ENCODE data around the gene PDGFC.

Gene PDGFC

GRCh38 chr4:156865451-156865850, 106.1 kb downstream of the PDGFC start:
- TF ChIP-seq EZH2 (IDR thresholded peaks at IDR 0.05; ENCODE audit: borderline replicate concordance, low read depth, low read length, severe bottlenecking) (no peak), CTCF (IDR thresholded peaks at IDR 0.05; ENCODE audit: borderline replicate concordance, extremely low read depth, low read length, poor library complexity, severe bottlenecking) (no peak)
- H3K9me3 ChIP-seq (ENCODE audit: insufficient read depth, low read length, severe bottlenecking): no peaks in the 10 kb centered on the region
- H3K27me3 ChIP-seq (ENCODE audit: insufficient read depth, low read length, poor library complexity): no peaks in the 10 kb centered on the region
- H3K4me3 ChIP-seq (ENCODE audit: low read depth in 1 of 2, low read length in 2 of 2): no peak overlapping the region
- H3K4me2 ChIP-seq (ENCODE audit: insufficient read depth, low read length): no peak overlapping the region
- H3K27ac ChIP-seq (ENCODE audit: low read length): no peak overlapping the region
- no peaks in the 10 kb centered on the region for H3K79me2 ChIP-seq (ENCODE audit: insufficient read depth, low read length)
- no peaks in the 10 kb centered on the region for H3K4me1 ChIP-seq (ENCODE audit: insufficient read depth, low read length)
- H3K9ac ChIP-seq (ENCODE audit: low read depth, low read length): no peak overlapping the region
- no peak overlapping the region for H2AFZ ChIP-seq (ENCODE audit: low read depth, low read length)
- no peak for ATAC-seq (ENCODE audit: insufficient read depth, low read depth)
- no peaks in the 10 kb centered on the region for H4K20me1 ChIP-seq (ENCODE audit: insufficient read depth, low read length)
- no peak for DNase-seq
- H3K36me3 ChIP-seq (ENCODE audit: insufficient read depth, low read length): no peaks in the 10 kb centered on the region

GRCh38 chr4:156858071-156858470, 113.5 kb downstream of the PDGFC start:
- Histone ChIP-seq H3K79me2 (ENCODE audit: insufficient read depth, low read length) (no peaks in the 10 kb centered on the region), H3K4me1 (ENCODE audit: insufficient read depth, low read length) (no peaks in the 10 kb centered on the region), H3K4me2 (ENCODE audit: insufficient read depth, low read length) (no peak overlapping the region), H3K36me3 (ENCODE audit: insufficient read depth, low read length) (no peaks in the 10 kb centered on the region), H3K4me3 (ENCODE audit: low read depth in 1 of 2, low read length in 2 of 2) (no peak overlapping the region), H3K27me3 (ENCODE audit: insufficient read depth, low read length, poor library complexity) (no peaks in the 10 kb centered on the region), H4K20me1 (ENCODE audit: insufficient read depth, low read length) (no peaks in the 10 kb centered on the region), H3K27ac (ENCODE audit: low read length) (no peak overlapping the region), H3K9me3 (ENCODE audit: insufficient read depth, low read length, severe bottlenecking) (no peaks in the 10 kb centered on the region), H2AFZ (ENCODE audit: low read depth, low read length) (no peak overlapping the region), H3K9ac (ENCODE audit: low read depth, low read length) (no peak overlapping the region)
- TF ChIP-seq EZH2 (IDR thresholded peaks at IDR 0.05; ENCODE audit: borderline replicate concordance, low read depth, low read length, severe bottlenecking) (no peak), CTCF (IDR thresholded peaks at IDR 0.05; ENCODE audit: borderline replicate concordance, extremely low read depth, low read length, poor library complexity, severe bottlenecking) (no peak)
- ATAC-seq (ENCODE audit: insufficient read depth, low read depth): no peak
- DNase-seq: no peak

GRCh38 chr4:156838761-156839160, 132.8 kb downstream of the PDGFC start:
- DNase-seq: no peak
- peaks cover 15% of the 10 kb centered on the region for H3K9me3 ChIP-seq (ENCODE audit: insufficient read depth, low read length, severe bottlenecking)
- ATAC-seq (ENCODE audit: insufficient read depth, low read depth): no peak
- no peak overlapping the region for H3K27ac ChIP-seq (ENCODE audit: low read length)
- no peaks in the 10 kb centered on the region for H4K20me1 ChIP-seq (ENCODE audit: insufficient read depth, low read length)
- no peaks in the 10 kb centered on the region for H3K79me2 ChIP-seq (ENCODE audit: insufficient read depth, low read length)
- H2AFZ ChIP-seq (ENCODE audit: low read depth, low read length): no peak overlapping the region
- no peaks in the 10 kb centered on the region for H3K36me3 ChIP-seq (ENCODE audit: insufficient read depth, low read length)
- H3K4me2 ChIP-seq (ENCODE audit: insufficient read depth, low read length): no peak overlapping the region
- TF ChIP-seq EZH2 (IDR thresholded peaks at IDR 0.05; ENCODE audit: borderline replicate concordance, low read depth, low read length, severe bottlenecking) (no peak), CTCF (IDR thresholded peaks at IDR 0.05; ENCODE audit: borderline replicate concordance, extremely low read depth, low read length, poor library complexity, severe bottlenecking) (no peak)
- no peaks in the 10 kb centered on the region for H3K4me1 ChIP-seq (ENCODE audit: insufficient read depth, low read length)
- no peak overlapping the region for H3K9ac ChIP-seq (ENCODE audit: low read depth, low read length)
- no peak overlapping the region for H3K4me3 ChIP-seq (ENCODE audit: low read depth in 1 of 2, low read length in 2 of 2)
- H3K27me3 ChIP-seq (ENCODE audit: insufficient read depth, low read length, poor library complexity): no peaks in the 10 kb centered on the region

All from DND-41 (cell line).